Peyer's patch (tissue), 4 donors: ENCODE measurements around the gene WWOX.

Experiments used
- CTCF ChIP-seq, 6 experiments: fragments of 450-650 bp in 4 of 6; fragments of 200-600 bp in 2 of 6; sonication (generic) in 1 of 6; IDR thresholded peaks; one replicate each; pipeline ENCODE4 v1.5.1; 2017 to 2019; ENCODE audit warnings: antibody characterized with exemption in 6 of 6, mild to moderate bottlenecking in 3 of 6, moderate library complexity in 1 of 6
- POLR2A ChIP-seq, 2 donors: fragments of 450-650 bp; IDR thresholded peaks; one replicate each; pipeline ENCODE4 v1.5.1; 2017; ENCODE audit warnings: antibody characterized with exemption in 2 of 2, mild to moderate bottlenecking in 2 of 2, moderate library complexity in 2 of 2

GRCh38 chr16:78900044-78900811, 800.8 kb downstream of the WWOX start:
- no peak for TF ChIP-seq POLR2A (IDR thresholded peaks at IDR 0.05)
- no peak for TF ChIP-seq CTCF (IDR thresholded peaks at IDR 0.05)
